OCI-LY7 (cell line): ENCODE results near the gene PIRT. TPM values are rescaled to one million over a fixed set of nuclear protein-coding genes. Genes with fewer than 3 reads are reported as not detected.

Source experiments
- BruUV-seq: library from RNA; stranded (reverse); fragments of 400-500 nt; replicated peaks from 2 replicates; lab custom pipeline; 2021; lab: Mats Ljungman, UMichigan
- CTCF ChIA-PET: fragments of 300-600 bp; sonication (Branson Sonifier 250); formaldehyde crosslinking; loops from one replicate; lab custom pipeline; 2022; ENCODE audit warnings: antibody characterized with exemption; ENCODE audit not compliant: unreplicated experiment; lab: Charles Lee
- POLR2A ChIA-PET: fragments of 300-600 bp; sonication (Branson Sonifier 250); formaldehyde crosslinking; loops from one replicate; lab custom pipeline; 2022; ENCODE audit warnings: antibody characterized with exemption; lab: Charles Lee
- DNase-seq: peaks from one replicate; pipeline ENCODE4 v3.0.0-alpha.2; 2015; ENCODE audit warnings: low spot score
- H2AFZ ChIP-seq: fragments of 200-600 bp; sonication (generic), shearing (Covaris generic); 2 replicates; pipeline ENCODE4 v1.6.1; 2014; ENCODE audit warnings: mild to moderate bottlenecking, antibody characterized with exemption, low read length, moderate library complexity
- H3K27ac ChIP-seq: fragments of 200-600 bp; sonication (generic); 2 replicates; pipeline ENCODE4 v1.5.1; 2014; ENCODE audit warnings: mixed run types, low read depth, mild to moderate bottlenecking, moderate library complexity, low read length, inconsistent platforms; ENCODE audit not compliant: poor library complexity, severe bottlenecking
- H3K36me3 ChIP-seq: fragments of 200-600 bp; sonication (generic); 2 replicates; pipeline ENCODE4 v1.6.1; 2014; ENCODE audit warnings: mild to moderate bottlenecking, antibody characterized with exemption, low read length, moderate library complexity, mixed read lengths; ENCODE audit not compliant: insufficient read depth
- H3K4me1 ChIP-seq: fragments of 200-600 bp; sonication (generic); 2 replicates; pipeline ENCODE4 v1.5.1; 2014; ENCODE audit warnings: mild to moderate bottlenecking, low read length; ENCODE audit not compliant: insufficient read depth, poor library complexity, severe bottlenecking
- H3K4me2 ChIP-seq: fragments of 200-600 bp; sonication (generic); 2 replicates; pipeline ENCODE4 v1.6.1; 2014; ENCODE audit warnings: mild to moderate bottlenecking, low read length
- H3K4me3 ChIP-seq: fragments of 200-600 bp; sonication (generic); 2 replicates; pipeline ENCODE4 v1.5.1; 2014; ENCODE audit warnings: mild to moderate bottlenecking, low read depth, low read length; ENCODE audit not compliant: poor library complexity, severe bottlenecking
- H3K79me2 ChIP-seq: fragments of 200-600 bp; sonication (generic); 2 replicates; pipeline ENCODE4 v1.6.1; 2016; ENCODE audit warnings: low read depth, mild to moderate bottlenecking, low read length, moderate library complexity, mixed read lengths; ENCODE audit not compliant: insufficient read depth
- H3K9me2 ChIP-seq: fragments of 200-600 bp; sonication (generic); 2 replicates; pipeline ENCODE4 v1.6.1; 2016; ENCODE audit warnings: mild to moderate bottlenecking, low read length, mixed read lengths; ENCODE audit not compliant: insufficient read depth
- H3K9me3 ChIP-seq: fragments of 200-600 bp; sonication (generic); 2 replicates; pipeline ENCODE4 v1.6.1; 2014; ENCODE audit warnings: mild to moderate bottlenecking, mixed run types, low read length, mixed read lengths
- H4K20me1 ChIP-seq: fragments of 200-600 bp; sonication (generic); 2 replicates; pipeline ENCODE4 v1.6.1; 2014; ENCODE audit warnings: mild to moderate bottlenecking, antibody characterized with exemption, low read length, moderate library complexity, mixed read lengths; ENCODE audit not compliant: insufficient read depth
- CTCF ChIP-seq: fragments of 200-600 bp; sonication (generic); conservative IDR thresholded peaks from 2 replicates; pipeline ENCODE4 v1.5.1; 2014; ENCODE audit warnings: mild to moderate bottlenecking, antibody characterized with exemption, low read length, moderate library complexity, mixed read lengths
- EZH2phosphoT487 ChIP-seq: fragments of 200-600 bp; sonication (generic); IDR thresholded peaks from 2 replicates; pipeline ENCODE4 v1.6.1; 2018; ENCODE audit warnings: low read depth, borderline replicate concordance, mild to moderate bottlenecking, mixed run types, antibody characterized with exemption, low read length, moderate library complexity, mixed read lengths
- intact Hi-C: fragments of 100-400 bp; cut with micrococcal nuclease; formaldehyde crosslinking; loops from one replicate; pipeline ENCODE4 v1.10.0; 2022; ENCODE audit not compliant: unreplicated experiment
- total RNA-seq, 2 experiments: library from RNA; depleted of rRNA in 1 of 2; stranded (reverse); fragments of >200 nt in 1 of 2; shearing (Covaris generic) in 1 of 2; gene quantifications; 2 replicates each; pipeline ENCODE4 v1.2.3, GENCODE V29; 2014 to 2022

The PIRT gene
- total RNA-seq, 2 experiments from 2014 or later = not detected

GRCh38 chr17:10787306-10788045 lies 50.4 kb downstream of the PIRT start:
- H4K20me1 ChIP-seq = no peaks in the 10 kb centered on the region

GRCh38 chr17:10785295-10785694 lies 52.6 kb downstream of the PIRT start:
- Histone ChIP-seq H3K4me2 (no peak overlapping the region), H3K79me2 (no peaks in the 10 kb centered on the region), H3K9me2 (no peaks in the 10 kb centered on the region), H3K4me3 (no peak overlapping the region), H4K20me1 (no peaks in the 10 kb centered on the region), H3K27ac (no peak overlapping the region), H3K4me1 (no peaks in the 10 kb centered on the region), H3K9me3 (no peaks in the 10 kb centered on the region), H2AFZ (no peak overlapping the region), H3K36me3 (no peaks in the 10 kb centered on the region)
- no TSS peak for BruUV-seq
- no peak for DNase-seq
- ChIA-PET POLR2A (no interaction called here), CTCF (no interaction called here)
- TF ChIP-seq EZH2phosphoT487 (no peak), CTCF (no peak)
- intact Hi-C loops = no loop called here

More at GRCh38 chr17:10787306-10788045, 50.4 kb downstream of the PIRT start:
- Histone ChIP-seq H3K4me1 (no peaks in the 10 kb centered on the region), H3K79me2 (no peaks in the 10 kb centered on the region), H3K9me2 (no peaks in the 10 kb centered on the region), H3K9me3 (no peaks in the 10 kb centered on the region), H3K4me3 (no peak overlapping the region), H3K27ac (no peak overlapping the region), H2AFZ (no peak overlapping the region), H3K4me2 (no peak overlapping the region), H3K36me3 (no peaks in the 10 kb centered on the region)
- ChIA-PET CTCF (no interaction called here), POLR2A (interaction anchor here (0.6 to 1.5 kb wide), 2 partner anchors 46 to 164 kb away, joined by 3 read pairs; no protein-coding TSS in a partner anchor)
- BruUV-seq = no TSS peak
- TF ChIP-seq EZH2phosphoT487 (no peak), CTCF (no peak)
- no peak for DNase-seq
- intact Hi-C loops = no loop called here

GRCh38 chr17:10779609-10780008 lies 58.3 kb downstream of the PIRT start:
- no peak overlapping the region for H2AFZ ChIP-seq
- no peaks in the 10 kb centered on the region for H3K79me2 ChIP-seq
- BruUV-seq = no TSS peak
- POLR2A ChIA-PET = no interaction called here
- H3K4me3 ChIP-seq = no peak overlapping the region
- no peak overlapping the region for H3K27ac ChIP-seq
- H3K4me1 ChIP-seq = no peaks in the 10 kb centered on the region
- TF ChIP-seq EZH2phosphoT487 (no peak), CTCF (no peak)
- CTCF ChIA-PET = no interaction called here
- H4K20me1 ChIP-seq = no peaks in the 10 kb centered on the region
- no peaks in the 10 kb centered on the region for H3K9me2 ChIP-seq
- DNase-seq = no peak
- H3K9me3 ChIP-seq = no peaks in the 10 kb centered on the region
- no peaks in the 10 kb centered on the region for H3K36me3 ChIP-seq
- no peak overlapping the region for H3K4me2 ChIP-seq
- intact Hi-C loops = no loop called here
